Trophoblast cell (in vitro differentiated cells and primary cell): Measurements from ENCODE around the gene PIK3R5.

ENCODE experiments used
- DNase-seq, 2 donors: peaks; one replicate each; pipeline ENCODE4 v3.0.0-alpha.2; 2016
- H2AFZ ChIP-seq: 2 replicates; pipeline ENCODE4 v1.6.1; 2013; ENCODE audit warnings: low read length, moderate library complexity, mild to moderate bottlenecking; ENCODE audit not compliant: insufficient read depth, poor library complexity
- H2AK5ac ChIP-seq: 2 replicates; pipeline ENCODE4 v1.6.1; 2013; ENCODE audit warnings: mild to moderate bottlenecking, low read length
- H2BK120ac ChIP-seq: 2 replicates; pipeline ENCODE4 v1.6.1; 2013; ENCODE audit warnings: low read length, mild to moderate bottlenecking, moderate library complexity; ENCODE audit not compliant: insufficient read depth, poor library complexity
- H2BK12ac ChIP-seq: 2 replicates; pipeline ENCODE4 v1.6.1; 2013; ENCODE audit warnings: mild to moderate bottlenecking, low read length, moderate library complexity
- H2BK5ac ChIP-seq: 2 replicates; pipeline ENCODE4 v1.6.1; 2013; ENCODE audit warnings: low read length, low read depth, moderate library complexity, mild to moderate bottlenecking; ENCODE audit not compliant: poor library complexity
- H3K14ac ChIP-seq: 2 replicates; pipeline ENCODE4 v1.6.1; 2013; ENCODE audit warnings: mild to moderate bottlenecking, low read length
- H3K18ac ChIP-seq: 2 replicates; pipeline ENCODE4 v1.6.1; 2013; ENCODE audit warnings: mild to moderate bottlenecking, low read length
- H3K23ac ChIP-seq: 2 replicates; pipeline ENCODE4 v1.6.1; 2013; ENCODE audit warnings: low read length
- H3K27ac ChIP-seq: 2 replicates; pipeline ENCODE4 v1.5.1; 2013; ENCODE audit warnings: low read depth, mild to moderate bottlenecking, inconsistent platforms, low read length, moderate library complexity
- H3K27me3 ChIP-seq: 2 replicates; pipeline ENCODE4 v1.6.1; 2013; ENCODE audit warnings: inconsistent platforms, mild to moderate bottlenecking, low read length, moderate library complexity; ENCODE audit not compliant: insufficient read depth
- H3K36me3 ChIP-seq, 2 experiments: 1 replicate in 1 of 2; 2 replicates in 1 of 2; pipeline ENCODE4 v1.6.1; 2013; ENCODE audit warnings: low read length in 2 of 2, mild to moderate bottlenecking in 2 of 2, moderate library complexity in 1 of 2; ENCODE audit not compliant: insufficient read depth in 2 of 2, control insufficient read depth in 1 of 2
- H3K4ac ChIP-seq: 2 replicates; pipeline ENCODE4 v1.6.1; 2013; ENCODE audit warnings: low read depth, mild to moderate bottlenecking, low read length, moderate library complexity
- H3K4me1 ChIP-seq, 2 experiments: 1 replicate in 1 of 2; 2 replicates in 1 of 2; pipeline ENCODE4 v1.6.1; 2013; ENCODE audit warnings: low read length in 2 of 2, mild to moderate bottlenecking in 2 of 2, moderate library complexity in 1 of 2; ENCODE audit not compliant: insufficient read depth in 2 of 2, control insufficient read depth in 1 of 2
- H3K4me2 ChIP-seq: 2 replicates; pipeline ENCODE4 v1.6.1; 2013; ENCODE audit warnings: inconsistent platforms, mild to moderate bottlenecking, low read length, moderate library complexity
- H3K4me3 ChIP-seq: 2 replicates; pipeline ENCODE4 v1.5.1; 2013; ENCODE audit warnings: mild to moderate bottlenecking, low read depth, low read length, inconsistent platforms
- H3K79me1 ChIP-seq: one replicate; pipeline ENCODE4 v1.6.1; 2013; ENCODE audit warnings: low read length
- H3K79me2 ChIP-seq: 2 replicates; pipeline ENCODE4 v1.6.1; 2013; ENCODE audit warnings: low read length, mild to moderate bottlenecking; ENCODE audit not compliant: control insufficient read depth, insufficient read depth, poor library complexity
- H3K9ac ChIP-seq: 2 replicates; pipeline ENCODE4 v1.6.1; 2013; ENCODE audit warnings: mild to moderate bottlenecking, low read length
- H3K9me3 ChIP-seq: 2 replicates; pipeline ENCODE4 v1.6.1; 2013; ENCODE audit warnings: low read depth, mild to moderate bottlenecking, control low read depth, inconsistent platforms, low read length; ENCODE audit not compliant: insufficient read depth
- H4K12ac ChIP-seq: 2 replicates; pipeline ENCODE4 v1.6.1; 2013; ENCODE audit warnings: low read depth, mild to moderate bottlenecking, low read length, moderate library complexity
- H4K8ac ChIP-seq: 2 replicates; pipeline ENCODE4 v1.6.1; 2013; ENCODE audit warnings: low read depth, mild to moderate bottlenecking, low read length, moderate library complexity
- H4K91ac ChIP-seq: one replicate; pipeline ENCODE4 v1.6.1; 2013; ENCODE audit warnings: low read depth, mild to moderate bottlenecking, low read length, moderate library complexity
- WGBS: extraction: QIAGEN DNeasy Blood & Tissue Kit; methylation state at CpG from one replicate; pipeline ENCODE4 v1.1.7; 2013; ENCODE audit warnings: missing lambda C conversion rate; ENCODE audit not compliant: insufficient read length, insufficient coverage; ENCODE audit errors: extremely low coverage; 5-methylcytosine and 5-hydroxymethylcytosine counted together

The PIK3R5 gene

GRCh38 chr17:8913091-8913490 lies 52.4 kb downstream of the PIK3R5 start:
- Histone ChIP-seq H3K36me3 (no peaks in the 10 kb centered on the region), H3K4me3 (no peak overlapping the region), H3K79me2 (no peaks in the 10 kb centered on the region), H3K4ac (no peak overlapping the region), H2AK5ac (no peak overlapping the region), H3K18ac (no peak overlapping the region), H2AFZ (no peak overlapping the region), H3K27me3 (no peaks in the 10 kb centered on the region), H2BK5ac (no peak overlapping the region), H3K27ac (no peak overlapping the region), H4K91ac (no peak overlapping the region), H2BK120ac (no peak overlapping the region), H3K9me3 (peaks cover 4% of the 10 kb centered on the region), H2BK12ac (no peak overlapping the region), H3K4me1 (no peaks in the 10 kb centered on the region), H3K79me1 (no peaks in the 10 kb centered on the region), H3K23ac (no peak overlapping the region), H3K9ac (no peak overlapping the region), H4K8ac (no peak overlapping the region), H4K12ac (no peak overlapping the region), H3K14ac (no peak overlapping the region), H3K4me2 (no peak overlapping the region)
- WGBS, result no CpG with 5 or more reads among the region's 6 CpGs
- no peak for DNase-seq

GRCh38 chr17:8912084-8912981 lies 53.2 kb downstream of the PIK3R5 start:
- Histone ChIP-seq H3K18ac (no peak overlapping the region), H3K4me1 (no peaks in the 10 kb centered on the region), H2AFZ (no peak overlapping the region), H3K79me1 (no peaks in the 10 kb centered on the region), H3K27me3 (no peaks in the 10 kb centered on the region), H3K27ac (no peak overlapping the region), H3K79me2 (no peaks in the 10 kb centered on the region), H3K4ac (no peak overlapping the region), H3K9me3 (peaks cover 4% of the 10 kb centered on the region), H3K14ac (no peak overlapping the region), H3K9ac (no peak overlapping the region), H2BK12ac (no peak overlapping the region), H2AK5ac (no peak overlapping the region), H4K12ac (no peak overlapping the region), H3K23ac (no peak overlapping the region), H3K36me3 (no peaks in the 10 kb centered on the region), H3K4me3 (no peak overlapping the region), H3K4me2 (no peak overlapping the region), H4K91ac (no peak overlapping the region), H2BK5ac (no peak overlapping the region), H2BK120ac (no peak overlapping the region), H4K8ac (no peak overlapping the region)
- WGBS, result no CpG with 5 or more reads among the region's 18 CpGs
- no peak for DNase-seq

GRCh38 chr17:8910969-8911604 lies 54.4 kb downstream of the PIK3R5 start:
- Histone ChIP-seq H3K9me3 (peaks cover 2% of the 10 kb centered on the region), H3K14ac (no peak overlapping the region)
- no CpG with 5 or more reads among the region's 18 CpGs for WGBS

GRCh38 chr17:8909586-8910270 lies 55.8 kb downstream of the PIK3R5 start:
- no CpG with 5 or more reads among the region's 8 CpGs for WGBS
- no peaks in the 10 kb centered on the region for H3K4me1 ChIP-seq
- no peaks in the 10 kb centered on the region for H3K36me3 ChIP-seq
- no peak overlapping the region for H3K23ac ChIP-seq
- H2AK5ac ChIP-seq, result no peak overlapping the region
- no peak overlapping the region for H4K8ac ChIP-seq
- DNase-seq, result no peak
- no peak overlapping the region for H2AFZ ChIP-seq
- H3K27me3 ChIP-seq, result no peaks in the 10 kb centered on the region
- no peak overlapping the region for H3K27ac ChIP-seq
- no peak overlapping the region for H2BK5ac ChIP-seq
- H4K91ac ChIP-seq, result no peak overlapping the region
- H3K79me2 ChIP-seq, result no peaks in the 10 kb centered on the region
- H3K4me3 ChIP-seq, result no peak overlapping the region
- H2BK12ac ChIP-seq, result no peak overlapping the region
- H3K4me2 ChIP-seq, result no peak overlapping the region
- H3K9ac ChIP-seq, result no peak overlapping the region
- H4K12ac ChIP-seq, result no peak overlapping the region
- no peak overlapping the region for H3K18ac ChIP-seq
- no peak overlapping the region for H3K14ac ChIP-seq
- H3K4ac ChIP-seq, result no peak overlapping the region
- peaks cover 2% of the 10 kb centered on the region for H3K9me3 ChIP-seq
- H2BK120ac ChIP-seq, result no peak overlapping the region
- no peaks in the 10 kb centered on the region for H3K79me1 ChIP-seq

More at GRCh38 chr17:8910969-8911604, 54.4 kb downstream of the PIK3R5 start:
- no peak for DNase-seq
- Histone ChIP-seq H3K27me3 (no peaks in the 10 kb centered on the region), H3K79me2 (no peaks in the 10 kb centered on the region), H2BK12ac (no peak overlapping the region), H4K8ac (no peak overlapping the region), H4K12ac (no peak overlapping the region), H2BK5ac (no peak overlapping the region), H2AFZ (no peak overlapping the region), H3K23ac (no peak overlapping the region), H3K27ac (no peak overlapping the region), H2AK5ac (no peak overlapping the region), H3K36me3 (no peaks in the 10 kb centered on the region), H3K4me2 (no peak overlapping the region), H3K4me1 (no peaks in the 10 kb centered on the region), H3K9ac (no peak overlapping the region), H3K79me1 (no peaks in the 10 kb centered on the region), H4K91ac (no peak overlapping the region), H3K4me3 (no peak overlapping the region), H3K4ac (no peak overlapping the region), H2BK120ac (no peak overlapping the region), H3K18ac (no peak overlapping the region)
